HG03575 (cell line): ENCODE data around the gene YJEFN3.

ENCODE experiments used
- ATAC-seq: cut with Tn5 transposase; IDR thresholded peaks from one replicate; pipeline ENCODE4 v1.9.1; 2021; ENCODE audit not compliant: unreplicated experiment, insufficient number of reproducible peaks, low FRiP score; ENCODE audit errors: extremely low read depth

The YJEFN3 gene

DNA sequence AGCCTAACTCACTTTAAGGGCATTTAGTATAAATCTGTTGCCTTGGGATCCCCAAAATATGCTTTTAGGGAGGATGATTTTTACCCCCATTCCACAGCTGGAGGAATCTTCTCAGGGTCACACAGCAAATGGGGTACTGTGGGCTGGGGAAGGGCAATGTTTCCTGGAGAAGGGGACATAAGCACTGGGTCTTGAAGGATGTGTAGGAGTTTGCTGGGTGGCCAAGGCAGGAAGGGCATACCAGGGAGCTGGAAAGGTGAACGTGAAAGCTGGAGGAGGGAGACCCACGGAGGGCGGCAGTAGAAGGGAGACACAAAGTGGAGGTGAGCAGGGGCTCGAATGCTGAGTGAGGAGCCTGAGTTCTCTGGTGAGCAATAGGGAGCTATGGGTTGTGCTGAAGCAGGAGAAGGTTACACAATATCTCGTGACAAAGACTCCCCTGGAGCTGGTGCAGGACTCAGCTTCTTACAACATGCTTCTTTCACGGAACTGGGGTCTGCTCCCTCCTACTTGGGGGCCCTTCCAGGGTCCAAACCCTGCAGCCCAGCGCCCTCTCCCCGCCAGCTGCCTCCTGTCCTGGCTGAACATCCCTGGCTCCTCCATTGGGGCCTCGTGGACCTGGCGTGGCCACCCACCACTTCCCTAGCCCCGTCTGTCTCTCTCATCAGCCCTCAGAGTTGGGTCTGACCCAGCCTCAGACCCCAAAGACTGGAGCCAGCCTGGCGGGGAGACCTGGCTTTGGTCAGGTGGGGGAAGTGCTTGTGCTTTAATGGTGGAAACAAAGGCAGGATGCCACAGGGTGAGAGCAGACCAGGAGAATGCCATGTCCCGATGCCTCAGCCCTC lies 20.4 kb downstream of the YJEFN3 start:
- no peak for ATAC-seq

- ATAC-seq: no peak
Observed at GRCh38 chr19:19549804-19550464, 21.2 kb downstream of the YJEFN3 start.

GRCh38 chr19:19550485-19550929 lies 21.8 kb downstream of the YJEFN3 start:
- no peak for ATAC-seq

DNA sequence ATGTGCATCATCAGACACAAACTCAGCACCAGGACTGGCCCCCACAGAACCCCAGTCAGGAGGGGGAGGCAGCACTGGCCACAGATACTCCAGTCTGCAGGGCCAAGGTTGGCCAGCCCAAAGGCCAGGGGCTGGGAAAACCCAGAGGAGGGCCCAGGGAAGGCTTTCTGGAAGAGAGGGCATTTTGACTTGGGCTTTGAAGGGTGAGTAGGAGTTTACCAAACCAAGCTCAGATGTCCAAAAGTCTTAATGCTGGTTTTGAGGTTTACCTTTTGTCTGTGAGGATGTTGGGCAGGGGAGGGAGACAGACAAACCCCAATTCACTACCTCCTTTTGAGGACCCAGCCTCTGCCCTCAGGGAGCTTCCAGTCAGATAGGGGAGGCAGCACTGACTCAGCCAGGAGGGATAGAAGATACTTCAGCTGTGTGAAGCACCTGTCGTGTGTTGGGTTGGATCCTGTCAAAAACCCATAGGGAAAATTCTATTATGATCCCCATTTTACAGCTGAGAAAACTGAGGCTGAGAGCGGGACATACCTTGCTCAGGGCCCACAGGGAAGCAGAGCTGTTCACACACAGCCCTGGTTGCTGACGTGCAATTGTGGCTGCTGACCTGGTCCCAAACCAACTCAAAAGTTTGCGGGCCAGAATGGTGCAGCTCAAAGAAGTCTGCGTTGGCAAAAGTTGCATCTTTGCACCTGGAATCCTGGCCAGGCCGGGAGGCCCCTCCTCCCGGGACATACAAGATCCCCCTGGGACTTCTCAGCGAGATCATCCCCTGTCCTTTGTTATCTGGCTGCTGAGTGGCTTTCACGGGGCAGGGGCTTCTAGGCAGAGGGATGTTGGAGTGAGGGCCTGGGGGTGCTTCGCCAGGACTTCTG lies 22.5 kb downstream of the YJEFN3 start:
- no peak for ATAC-seq

DNA sequence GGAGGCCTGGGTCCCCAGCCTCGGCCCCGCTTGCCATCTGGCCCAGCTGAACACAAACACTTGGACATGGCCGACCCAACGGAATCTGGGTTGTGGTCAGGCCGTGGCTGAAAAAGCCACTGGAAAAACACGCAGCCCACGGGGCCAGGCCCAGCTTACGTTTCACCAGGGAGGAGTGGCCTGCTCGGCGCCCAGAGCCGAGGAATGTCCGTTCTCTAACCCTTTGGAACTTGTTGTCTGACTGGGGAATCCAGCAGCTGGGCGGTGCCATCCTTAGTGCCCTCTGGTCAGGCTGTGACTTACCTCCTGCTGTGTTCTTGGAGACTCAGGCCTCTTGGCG lies 23.1 kb downstream of the YJEFN3 start:
- ATAC-seq: no peak

GRCh38 chr19:19552798-19553197 lies 24.1 kb downstream of the YJEFN3 start:
- no peak for ATAC-seq

DNA sequence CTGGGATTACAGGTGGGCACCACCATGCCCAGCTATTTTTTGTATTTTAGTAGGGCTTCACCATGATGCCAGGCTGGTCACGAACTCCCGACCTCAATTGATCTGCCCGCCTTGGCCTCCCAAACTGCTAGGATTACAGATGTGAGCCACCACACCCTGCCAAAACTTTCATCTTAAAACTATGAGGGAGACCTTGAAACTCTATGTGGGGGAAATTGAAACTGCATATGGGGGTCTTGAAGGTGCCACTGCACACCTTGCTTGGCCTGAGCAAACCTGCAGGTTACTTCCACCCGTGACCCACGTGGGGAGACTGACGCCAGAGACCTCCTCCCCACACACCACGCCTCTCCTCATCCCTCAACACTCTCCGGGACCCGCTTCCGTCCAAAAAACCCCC lies 25.0 kb downstream of the YJEFN3 start:
- no peak for ATAC-seq

- ATAC-seq: no peak
Observed at GRCh38 chr19:19554074-19555023, 25.6 kb downstream of the YJEFN3 start.

GRCh38 chr19:19558055-19558454 lies 29.3 kb downstream of the YJEFN3 start:
- ATAC-seq: no peak

GRCh38 chr19:19558636-19559035 lies 29.9 kb downstream of the YJEFN3 start:
- no peak for ATAC-seq

- no peak for ATAC-seq
Observed at GRCh38 chr19:19559931-19560330, 31.2 kb downstream of the YJEFN3 start.

DNA sequence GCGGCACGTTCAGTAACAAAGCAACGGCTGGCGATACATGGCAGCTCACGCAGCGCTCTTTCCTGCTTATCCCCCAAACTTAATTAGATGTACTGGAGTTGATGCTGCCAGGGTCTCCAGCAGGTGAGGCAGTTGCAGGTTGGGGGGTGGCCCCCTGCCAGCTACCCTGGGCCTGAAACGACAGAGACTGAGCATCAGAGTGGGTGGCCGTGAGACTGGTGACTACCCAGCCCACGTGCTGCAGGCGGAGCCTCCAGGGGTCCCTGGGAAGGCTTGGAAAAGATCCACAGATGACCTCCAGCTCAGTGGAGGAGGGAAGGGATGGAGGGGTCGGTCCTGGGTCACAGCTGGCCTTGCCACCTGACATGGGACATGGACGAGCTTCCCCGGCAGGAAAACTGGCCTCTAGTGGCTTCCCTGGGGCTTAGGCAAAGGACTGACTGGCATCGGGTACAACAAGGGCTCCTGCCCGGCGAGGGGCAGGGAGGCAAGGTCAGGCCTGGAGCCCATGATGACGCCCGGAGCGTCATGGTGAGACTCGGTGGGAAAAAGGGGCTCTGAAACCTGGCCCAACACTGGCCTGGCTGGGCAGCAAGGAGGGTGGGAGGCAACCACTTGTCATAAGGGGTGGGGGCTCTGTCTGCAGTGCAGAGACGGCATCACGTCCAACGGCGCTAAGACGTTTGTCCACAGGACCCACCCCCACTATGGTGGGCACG lies 33.4 kb downstream of the YJEFN3 start:
- no peak for ATAC-seq

DNA sequence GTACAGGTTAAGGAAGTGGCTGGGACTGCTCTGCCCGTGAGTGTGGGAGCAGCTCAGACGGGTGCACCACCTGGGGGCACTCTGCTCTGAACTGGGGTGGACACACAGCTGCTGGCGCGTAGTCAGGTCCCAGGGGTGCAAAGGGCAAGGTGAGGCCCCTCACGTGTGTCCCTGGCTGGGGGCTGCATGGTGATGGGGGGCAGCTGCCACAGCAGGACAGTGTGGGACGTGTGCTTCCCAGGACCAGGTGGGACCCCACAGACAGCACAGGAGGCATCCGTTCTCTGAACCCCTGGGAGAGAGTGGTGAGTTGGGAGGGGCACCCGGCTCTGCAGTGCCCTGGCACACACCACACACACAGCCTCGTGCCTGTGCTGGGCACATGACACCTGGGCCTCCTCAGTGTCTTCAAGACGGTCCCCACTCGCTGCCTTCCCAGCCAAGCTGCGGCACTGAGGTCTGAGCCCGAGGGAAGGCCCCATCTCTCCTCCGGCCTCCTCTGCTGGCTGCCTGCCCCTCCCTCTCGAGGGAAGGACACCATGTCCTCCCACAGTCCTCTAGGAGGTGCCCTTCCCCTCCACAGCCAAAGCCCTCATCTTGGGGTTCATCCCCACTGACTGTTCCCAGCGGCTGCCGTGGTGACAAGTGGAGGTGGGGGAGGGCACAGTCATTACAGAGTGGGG lies 34.1 kb downstream of the YJEFN3 start:
- no peak for ATAC-seq

DNA sequence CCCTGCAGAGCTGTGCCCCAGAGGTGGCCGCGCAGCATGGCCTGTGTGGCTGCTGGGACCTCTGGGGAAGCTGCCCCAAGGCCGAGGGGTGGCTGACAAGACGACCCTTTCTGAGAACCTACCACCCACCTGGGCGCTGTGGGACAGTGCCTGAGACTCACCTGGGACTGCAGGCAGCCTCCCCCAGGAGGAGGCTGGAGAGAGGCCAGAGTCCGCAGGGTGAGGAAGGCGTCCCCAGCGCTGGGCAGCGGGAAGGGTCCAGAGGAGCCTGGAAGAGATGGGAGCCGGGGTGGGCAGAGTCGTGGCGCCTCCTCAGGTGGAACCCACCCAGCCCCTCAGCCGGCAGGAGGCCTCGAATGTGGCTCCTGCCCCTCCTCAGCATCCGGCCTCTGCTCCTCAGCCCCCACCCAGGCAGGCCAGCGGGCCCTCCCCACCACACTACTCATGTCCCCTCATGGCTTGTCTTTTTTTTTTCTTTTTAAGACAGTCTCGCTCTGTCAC lies 34.7 kb downstream of the YJEFN3 start:
- no peak for ATAC-seq

GRCh38 chr19:19566306-19566705 lies 37.6 kb downstream of the YJEFN3 start:
- ATAC-seq: no peak

DNA sequence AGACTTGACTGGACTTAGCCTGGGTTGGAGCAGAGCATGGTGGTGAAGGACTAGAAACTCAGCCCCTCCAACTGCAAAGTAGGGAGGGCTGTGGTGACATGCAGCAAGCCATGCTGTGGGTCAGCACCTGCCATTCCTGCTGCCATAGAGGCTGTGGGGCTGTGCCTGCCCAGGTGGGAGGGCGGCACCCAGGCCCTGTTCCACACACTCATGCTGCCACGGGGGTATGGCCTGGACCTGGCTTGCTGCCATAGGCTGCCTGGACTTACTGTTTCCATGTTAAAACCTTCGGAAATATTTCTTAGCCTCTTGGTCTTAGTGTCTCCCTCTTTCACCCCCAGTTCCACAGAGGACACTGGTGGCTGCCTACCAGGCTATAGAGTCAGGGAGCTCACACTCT lies 38.7 kb downstream of the YJEFN3 start:
- ATAC-seq: no peak
